H9 (cell line): ENCODE measurements around the gene SFMBT2. TPM values are rescaled to one million over a fixed set of nuclear protein-coding genes. Genes with fewer than 3 reads are reported as not detected.

ENCODE experiments used
- DNase-seq: peaks from one replicate; pipeline ENCODE4 v3.0.0-alpha.2; 2017
- H2AFZ ChIP-seq: one replicate; pipeline ENCODE4 v1.6.1; 2013; ENCODE audit warnings: mild to moderate bottlenecking, low read length, control low read depth, moderate library complexity
- H2AK5ac ChIP-seq: 2 replicates; pipeline ENCODE4 v1.6.1; 2013; ENCODE audit warnings: low read length, control low read depth, mixed read lengths; ENCODE audit not compliant: insufficient read length
- H2BK120ac ChIP-seq: one replicate; pipeline ENCODE4 v1.6.1; 2013; ENCODE audit warnings: low read depth, mild to moderate bottlenecking, low read length, control low read depth, inconsistent platforms; ENCODE audit not compliant: poor library complexity, severe bottlenecking
- H2BK12ac ChIP-seq: 2 replicates; pipeline ENCODE4 v1.6.1; 2013; ENCODE audit warnings: low read length, control low read depth, mixed read lengths, low read depth; ENCODE audit not compliant: insufficient read length
- H2BK15ac ChIP-seq: 2 replicates; pipeline ENCODE4 v1.6.1; 2013; ENCODE audit warnings: low read depth, low read length, control low read depth
- H2BK20ac ChIP-seq: one replicate; pipeline ENCODE4 v1.6.1; 2013; ENCODE audit warnings: low read depth, mild to moderate bottlenecking, low read length, control low read depth, inconsistent platforms; ENCODE audit not compliant: poor library complexity, severe bottlenecking
- H2BK5ac ChIP-seq: 2 replicates; pipeline ENCODE4 v1.6.1; 2013; ENCODE audit warnings: low read length, control low read depth, mixed read lengths; ENCODE audit not compliant: insufficient read length
- H3K14ac ChIP-seq: 2 replicates; pipeline ENCODE4 v1.6.1; 2013; ENCODE audit warnings: low read length, control low read depth; ENCODE audit not compliant: insufficient read depth
- H3K18ac ChIP-seq: 2 replicates; pipeline ENCODE4 v1.6.1; 2013; ENCODE audit warnings: low read depth, mild to moderate bottlenecking, mixed read lengths, low read length, control low read depth; ENCODE audit not compliant: insufficient read length
- H3K23ac ChIP-seq: 2 replicates; pipeline ENCODE4 v1.6.1; 2013; ENCODE audit warnings: low read length, control low read depth, mixed read lengths, low read depth; ENCODE audit not compliant: insufficient read length
- H3K23me2 ChIP-seq: 2 replicates; pipeline ENCODE4 v1.6.1; 2013; ENCODE audit warnings: low read depth, mild to moderate bottlenecking, mixed read lengths, low read length, control low read depth; ENCODE audit not compliant: insufficient read length, poor library complexity, severe bottlenecking
- H3K27ac ChIP-seq: 2 replicates; pipeline ENCODE4 v1.5.1; 2013; ENCODE audit warnings: low read length, control low read depth, mixed read lengths, low read depth; ENCODE audit not compliant: insufficient read length
- H3K27me3 ChIP-seq: 2 replicates; pipeline ENCODE4 v1.6.1; 2013; ENCODE audit warnings: low read length, control low read depth, inconsistent platforms; ENCODE audit not compliant: insufficient read depth
- H3K4ac ChIP-seq: 2 replicates; pipeline ENCODE4 v1.6.1; 2013; ENCODE audit warnings: low read depth, mild to moderate bottlenecking, control low read depth, inconsistent platforms, low read length, moderate library complexity
- H3K4me1 ChIP-seq: 2 replicates; pipeline ENCODE4 v1.6.1; 2013; ENCODE audit warnings: low read length, control low read depth, inconsistent platforms; ENCODE audit not compliant: insufficient read depth
- H3K4me2 ChIP-seq: 2 replicates; pipeline ENCODE4 v1.6.1; 2013; ENCODE audit warnings: low read length, control low read depth, mixed read lengths; ENCODE audit not compliant: insufficient read length, insufficient read depth
- H3K56ac ChIP-seq: 2 replicates; pipeline ENCODE4 v1.6.1; 2013; ENCODE audit warnings: low read depth, mild to moderate bottlenecking, mixed read lengths, low read length, control low read depth; ENCODE audit not compliant: insufficient read length
- H3K79me1 ChIP-seq: 2 replicates; pipeline ENCODE4 v1.6.1; 2013; ENCODE audit warnings: low read depth, mild to moderate bottlenecking, moderate library complexity, low read length, control low read depth, inconsistent platforms; ENCODE audit not compliant: insufficient read depth, poor library complexity, severe bottlenecking
- H3K79me2 ChIP-seq: 2 replicates; pipeline ENCODE4 v1.6.1; 2013; ENCODE audit warnings: low read length, control low read depth, inconsistent platforms; ENCODE audit not compliant: insufficient read depth
- H3K9ac ChIP-seq: 2 replicates; pipeline ENCODE4 v1.6.1; 2013; ENCODE audit warnings: low read length, control low read depth, mixed read lengths; ENCODE audit not compliant: insufficient read length; ENCODE audit errors: extremely low read depth
- H3K9me3 ChIP-seq: one replicate; pipeline ENCODE4 v1.6.1; 2013; ENCODE audit warnings: low read depth, low read length, inconsistent platforms; ENCODE audit not compliant: control insufficient read depth
- H3T11ph ChIP-seq: one replicate; pipeline ENCODE4 v1.6.1; 2013; ENCODE audit warnings: mild to moderate bottlenecking, low read length, control low read depth, inconsistent platforms
- H4K20me1 ChIP-seq: one replicate; pipeline ENCODE4 v1.6.1; 2013; ENCODE audit not compliant: control insufficient read depth, insufficient read length, insufficient read depth
- H4K5ac ChIP-seq: 2 replicates; pipeline ENCODE4 v1.6.1; 2013; ENCODE audit warnings: low read depth, mild to moderate bottlenecking, mixed read lengths, low read length, control low read depth; ENCODE audit not compliant: insufficient read length
- H4K8ac ChIP-seq: replicated peaks from 2 replicates; pipeline ENCODE4 v1.6.1; 2013; ENCODE audit warnings: low read length, control low read depth, mixed read lengths, low read depth; ENCODE audit not compliant: insufficient read length
- H4K91ac ChIP-seq: 2 replicates; pipeline ENCODE4 v1.6.1; 2013; ENCODE audit warnings: low read depth, mild to moderate bottlenecking, moderate library complexity, mixed read lengths, low read length, control low read depth; ENCODE audit not compliant: insufficient read length
- H3K27ac Mint-ChIP-seq, 3 experiments: 2 replicates in 2 of 3; 3 replicates in 1 of 3; pipeline ENCODE4 v1.8.0; 2020 to 2021; ENCODE audit warnings: mixed read lengths in 3 of 3, mild to moderate bottlenecking in 1 of 3, moderate library complexity in 1 of 3
- H3K27me3 Mint-ChIP-seq: 2 replicates; pipeline ENCODE4 v1.8.0; 2021; ENCODE audit warnings: low read depth, mild to moderate bottlenecking, moderate library complexity, mixed read lengths
- H3K36me3 Mint-ChIP-seq, 3 experiments: 2 replicates in 2 of 3; 3 replicates in 1 of 3; pipeline ENCODE4 v1.8.0; 2020 to 2021; ENCODE audit warnings: low read depth in 3 of 3, mixed read lengths in 3 of 3; ENCODE audit not compliant: insufficient read depth in 1 of 3
- H3K4me1 Mint-ChIP-seq, 2 experiments: 2 replicates each; pipeline ENCODE4 v1.8.0; 2020; ENCODE audit warnings: mixed read lengths in 2 of 2
- H3K4me3 Mint-ChIP-seq, 2 experiments: 2 replicates in 1 of 2; 3 replicates in 1 of 2; pipeline ENCODE4 v1.8.0; 2020 to 2021; ENCODE audit warnings: mild to moderate bottlenecking in 2 of 2, mixed read lengths in 2 of 2, moderate library complexity in 1 of 2
- H3K9me3 Mint-ChIP-seq, 2 experiments: 2 replicates in 1 of 2; 3 replicates in 1 of 2; pipeline ENCODE4 v1.8.0; 2020; ENCODE audit warnings: mild to moderate bottlenecking in 2 of 2, mixed read lengths in 2 of 2, moderate library complexity in 1 of 2
- CTCF ChIP-seq: fragments of 200-600 bp; sonication (generic); conservative IDR thresholded peaks from 3 replicates; pipeline ENCODE4 v1.8.0; 2021; ENCODE audit warnings: antibody characterized with exemption, mild to moderate bottlenecking
- WGBS: extraction: QIAGEN DNeasy Blood & Tissue Kit; methylation state at CpG from one replicate; pipeline ENCODE4 v1.1.7; 2013; ENCODE audit warnings: missing lambda C conversion rate, low lambda C conversion rate, mixed read lengths; ENCODE audit not compliant: insufficient read length; ENCODE audit errors: extremely low coverage; 5-methylcytosine and 5-hydroxymethylcytosine counted together
- total RNA-seq: library from RNA; stranded (reverse); gene quantifications from 2 replicates; pipeline ENCODE4 v1.2.1, GENCODE V29; 2021

The SFMBT2 gene
- total RNA-seq, 1 experiment from 2014 or later = 5.3 TPM

- H4K20me1 ChIP-seq = no peaks in the 10 kb centered on the region
- no peak overlapping the region for H2BK120ac ChIP-seq
- no peaks in the 10 kb centered on the region for H3K4me1 ChIP-seq
- WGBS = no CpG with 5 or more reads among the region's 6 CpGs
- H3K36me3 Mint-ChIP-seq = peaks cover 0 to 8% (median 6%) of the 10 kb centered on the region in 3 experiments; a peak in 2 of 7 replicates
- H3K9me3 Mint-ChIP-seq = peaks cover 10 to 11% of the 10 kb centered on the region in 2 experiments; a peak in 4 of 5 replicates
- H3K23me2 ChIP-seq = no peaks in the 10 kb centered on the region
- H3K27me3 Mint-ChIP-seq = peaks cover 4% of the 10 kb centered on the region; the same call in 1 of the 2 replicates
- H2AFZ ChIP-seq = no peak overlapping the region
- no peak overlapping the region for H4K5ac ChIP-seq
- H2BK5ac ChIP-seq = no peak overlapping the region
- no peak overlapping the region for H4K8ac ChIP-seq
- H3T11ph ChIP-seq = no peak overlapping the region
- H2BK12ac ChIP-seq = no peak overlapping the region
- H3K9me3 ChIP-seq = no peaks in the 10 kb centered on the region
- H3K56ac ChIP-seq = no peak overlapping the region
- no peaks in the 10 kb centered on the region for H3K79me2 ChIP-seq
- H3K4ac ChIP-seq = no peak overlapping the region
- no peaks in the 10 kb centered on the region for H3K27me3 ChIP-seq
- H3K27ac ChIP-seq = no peak overlapping the region
- no peak for TF ChIP-seq CTCF
- H3K4me3 Mint-ChIP-seq = no peak overlapping the region
- no peak overlapping the region for H2BK15ac ChIP-seq
- no peak overlapping the region for H3K18ac ChIP-seq
- H3K4me1 Mint-ChIP-seq = no peaks in the 10 kb centered on the region
- DNase-seq = no peak
- H3K9ac ChIP-seq = no peak overlapping the region
- no peak overlapping the region for H3K14ac ChIP-seq
- no peak overlapping the region for H2BK20ac ChIP-seq
- H4K91ac ChIP-seq = no peak overlapping the region
- H3K27ac Mint-ChIP-seq = no peak overlapping the region
- H3K4me2 ChIP-seq = no peak overlapping the region
- H3K79me1 ChIP-seq = no peaks in the 10 kb centered on the region
- no peak overlapping the region for H2AK5ac ChIP-seq
- no peak overlapping the region for H3K23ac ChIP-seq
Observed at GRCh38 chr10:7133958-7134357, 276.9 kb downstream of the SFMBT2 start.
